Measurements from ENCODE around the gene ASB8. TPM values are rescaled to one million over a fixed set of nuclear protein-coding genes. Genes with fewer than 3 reads are reported as not detected.

Gene ASB8
- total RNA-seq, 1 donor from 2014 or later, result 32.5 TPM

DNA sequence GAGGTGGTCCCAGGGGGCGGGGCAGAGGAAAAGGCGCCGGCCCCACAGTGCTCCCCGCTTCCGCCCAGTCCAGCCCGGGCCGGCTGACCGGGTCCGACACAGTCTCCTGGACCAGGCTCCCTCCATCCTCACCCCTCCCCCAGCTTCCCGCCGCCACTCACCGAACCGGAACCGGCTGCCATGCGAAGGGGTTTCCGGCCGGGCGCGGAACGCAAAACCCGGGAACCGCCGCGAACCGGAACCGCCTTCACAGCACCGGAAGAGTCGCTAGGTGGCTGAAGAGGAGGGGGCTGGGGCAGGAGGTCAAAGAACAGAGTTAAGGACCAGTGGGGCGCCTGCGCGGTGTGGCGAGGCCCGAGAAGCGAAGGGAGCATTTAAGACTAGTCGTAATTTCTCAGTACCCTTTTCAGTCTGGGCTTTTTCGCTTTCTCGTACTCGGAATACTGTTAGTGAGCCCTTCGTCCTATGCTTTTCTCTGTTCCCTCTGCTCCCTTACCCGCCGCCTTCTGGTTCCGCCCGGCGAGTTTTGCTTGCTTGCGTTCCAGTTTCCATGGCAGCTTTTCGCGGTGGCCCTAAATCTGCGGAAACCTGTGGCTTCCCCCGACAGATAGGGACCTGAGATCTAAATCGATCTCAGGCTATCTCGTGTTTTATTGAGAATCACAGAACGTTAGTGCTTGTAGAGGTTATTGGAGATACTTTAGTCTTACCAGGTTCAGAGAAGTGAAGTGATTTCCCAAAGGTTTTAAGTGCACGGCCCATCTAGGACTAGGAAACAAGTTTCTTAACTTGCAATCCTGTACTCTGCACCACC lies 51.2 kb downstream of the ASB8 start, which contains the start of gene SENP1:
SENP1 (minus strand) TSS at position 213 of the 814 bp plus-strand sequence. CDS start 4,607 bp downstream, outside the sequence.
- intact Hi-C loops (cut with micrococcal nuclease), result loop anchor here (1.0 to 5.0 kb wide), 5 partner anchors 13 to 576 kb away; partner anchors contain the start of genes ASB8, CCDC184, KANSL2 and PFKM
- Mint-ChIP-seq H3K27ac (peak within 1 kb of the TSS; percentile 97), H3K9me3 (no peaks in the 10 kb centered on the region), H3K36me3 (ENCODE audit: low read depth) (peaks cover 10% of the 10 kb centered on the region), H3K27me3 (ENCODE audit: low read depth) (peaks cover 5% of the 10 kb centered on the region), H3K4me3 (ENCODE audit: low read depth) (peak within 1 kb of the TSS; percentile 99), H3K4me1 (ENCODE audit: low read depth) (peaks cover 40% of the 10 kb centered on the region)
- DNase-seq (ENCODE audit: low spot score), result peak; percentile 86

DNA sequence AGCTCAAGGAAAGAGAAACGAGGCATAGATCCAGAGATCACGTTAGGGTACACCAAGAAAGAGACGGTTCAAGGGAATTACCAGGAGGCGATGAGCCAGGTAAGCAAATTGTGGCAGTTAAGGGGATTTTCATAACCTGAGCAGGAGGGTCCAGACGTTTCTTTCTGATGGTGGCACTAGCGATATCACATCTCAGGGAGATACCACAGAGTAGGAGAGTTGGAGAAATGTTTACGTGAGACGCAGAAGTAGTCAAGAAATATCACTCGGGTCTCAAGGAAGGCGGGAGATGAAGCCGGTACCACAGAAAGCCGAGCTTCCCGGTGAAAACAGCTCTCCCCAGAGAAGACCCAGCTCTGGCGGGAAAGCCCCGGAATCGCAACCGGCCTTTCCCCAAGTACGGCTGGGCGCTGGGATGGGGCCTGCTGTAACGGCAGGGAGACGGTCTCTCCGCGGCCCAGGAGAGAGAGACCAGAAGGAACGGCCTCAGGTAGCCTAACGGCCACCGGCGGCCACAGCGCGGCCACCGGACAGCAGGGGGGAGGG lies 51.9 kb downstream of the ASB8 start:
- no peak for DNase-seq (ENCODE audit: low spot score)
- H3K4me3 Mint-ChIP-seq (ENCODE audit: low read depth), result peak overlapping the region; percentile 99
- H3K27ac Mint-ChIP-seq, result peak overlapping the region; percentile 97
- peaks cover 40% of the 10 kb centered on the region for H3K4me1 Mint-ChIP-seq (ENCODE audit: low read depth)
- H3K9me3 Mint-ChIP-seq, result no peaks in the 10 kb centered on the region
- intact Hi-C loops (cut with micrococcal nuclease), result loop anchor here (2.0 to 5.0 kb wide), 3 partner anchors 59 to 577 kb away; partner anchors contain the start of genes CCDC184 and KANSL2
- peaks cover 5% of the 10 kb centered on the region for H3K27me3 Mint-ChIP-seq (ENCODE audit: low read depth)
- peaks cover 10% of the 10 kb centered on the region for H3K36me3 Mint-ChIP-seq (ENCODE audit: low read depth)

DNA sequence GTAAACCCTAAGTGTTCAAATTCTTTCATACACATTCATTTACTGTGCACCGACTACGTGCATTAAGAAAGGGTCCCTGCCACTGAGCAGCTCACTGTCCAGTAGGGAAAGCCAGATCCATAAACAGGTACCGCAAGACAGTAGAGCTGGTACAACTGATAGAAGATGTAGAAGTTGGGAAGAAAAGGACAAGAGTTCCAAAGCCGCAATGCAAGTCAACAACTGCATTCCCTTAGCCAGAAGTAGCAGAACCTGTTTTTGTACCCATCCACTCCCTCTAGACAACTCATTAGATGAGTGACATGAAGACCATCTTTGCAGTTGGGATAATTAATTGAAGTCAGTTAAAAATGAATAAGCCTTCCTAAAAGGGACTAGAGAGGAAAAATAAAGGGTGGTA lies 52.8 kb downstream of the ASB8 start:
- Mint-ChIP-seq H3K36me3 (ENCODE audit: low read depth) (peaks cover 14% of the 10 kb centered on the region), H3K27ac (peak overlapping the region; percentile 97), H3K27me3 (ENCODE audit: low read depth) (peaks cover 3% of the 10 kb centered on the region), H3K9me3 (no peaks in the 10 kb centered on the region), H3K4me3 (ENCODE audit: low read depth) (peak overlapping the region; percentile 99), H3K4me1 (ENCODE audit: low read depth) (peaks cover 37% of the 10 kb centered on the region)
- intact Hi-C loops (cut with micrococcal nuclease), result loop anchor here (2.0 kb wide), 1 partner anchor 60 kb away; no protein-coding TSS in a partner anchor
- no peak for DNase-seq (ENCODE audit: low spot score)

Other genes starting within 250 kb of the ASB8 start
- gene TMEM106C, start 193.9 kb downstream of the ASB8 start, total RNA-seq, result 168 and 169 TPM in 2 replicates
- 0.14 and 0.27 TPM in 2 replicates for gene COL2A1, start 153.0 kb downstream of the ASB8 start, total RNA-seq
- 45.9 and 49.0 TPM in 2 replicates for gene SENP1, start 51.4 kb downstream of the ASB8 start, total RNA-seq
- 55.2 and 67.3 TPM in 2 replicates for gene PFKM, start 38.2 kb downstream of the ASB8 start, total RNA-seq
- 0.34 and 0.64 TPM in 2 replicates for gene CCDC184, start 26.1 kb upstream of the ASB8 start, total RNA-seq
- gene OR10AD1, start 45.8 kb upstream of the ASB8 start, total RNA-seq, result not detected in 2 replicates
- gene ZNF641, start 193.4 kb upstream of the ASB8 start, total RNA-seq, result 5.4 and 6.4 TPM in 2 replicates

Data from activated T-helper 2 cell treated with anti-CD3 and anti-CD28 coated beads, Interferon-gamma antibody, Interleukin-2, Interleukin-4, amounts not matched to agents 10 μg/mL and 5 μg/mL and 100 μg/mL, durations not matched to agents 14 hours and 24 hours and 36 hours (primary cell).